Right forelimb (tissue), 1 donor: ENCODE results near the gene TBC1D4.
A peak's percentile ranks its signal among the peaks of the same experiment; 100 is the strongest.

ENCODE experiments used
- DNase-seq: peaks from one replicate; pipeline ENCODE4 v3.0.0-alpha.2; 2018

The TBC1D4 gene

DNA sequence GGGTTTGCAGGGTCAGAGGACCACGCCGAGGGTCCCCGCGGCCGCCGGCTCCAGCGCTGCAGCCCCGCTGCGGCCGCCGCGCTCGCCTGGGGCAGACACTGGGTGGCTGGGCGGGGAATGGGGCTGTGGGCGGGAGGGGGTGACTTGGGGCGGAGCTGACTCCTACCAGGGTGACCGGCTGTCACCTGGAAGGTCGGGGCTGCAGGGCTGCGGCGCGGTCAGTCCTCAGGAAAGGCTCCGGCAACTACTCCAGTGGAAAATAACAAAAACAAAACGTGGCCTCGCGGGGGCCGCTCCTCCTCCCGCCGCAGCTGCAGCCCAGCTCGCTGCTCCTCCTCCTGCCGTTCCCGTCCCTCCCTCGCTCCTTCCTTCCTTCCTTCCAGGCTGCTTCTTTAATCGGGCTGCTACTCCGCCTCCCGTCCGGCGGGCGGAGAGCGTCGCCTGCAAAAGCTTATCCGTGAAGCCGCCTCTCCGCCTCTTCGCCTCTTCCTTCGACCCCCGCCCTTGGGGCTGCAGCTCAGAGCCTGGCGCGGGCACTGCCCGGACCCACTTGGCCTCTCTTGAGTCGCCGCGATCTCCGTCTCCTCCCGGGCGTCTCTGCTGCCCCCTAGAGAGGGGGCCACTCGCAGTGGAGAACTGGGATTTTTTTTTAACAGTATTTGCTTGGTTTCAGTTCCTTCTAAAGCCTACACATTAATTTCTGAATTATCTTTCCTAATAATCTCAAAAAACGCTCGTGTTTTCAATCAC lies at the start of gene TBC1D4:
Gene TBC1D4 (minus strand): TSS at position 100 of the 750 bp plus-strand sequence. CDS start 402 bp downstream, outside the sequence.
- peak; percentile 89 for DNase-seq

- DNase-seq, result no peak
Measured at GRCh38 chr13:75530549-75530961, 48.6 kb upstream of the TBC1D4 start.

- DNase-seq, result no peak
Measured at GRCh38 chr13:75521956-75522355, 40.0 kb upstream of the TBC1D4 start.

GRCh38 chr13:75518439-75519088 lies 36.6 kb upstream of the TBC1D4 start:
- no peak for DNase-seq

DNA sequence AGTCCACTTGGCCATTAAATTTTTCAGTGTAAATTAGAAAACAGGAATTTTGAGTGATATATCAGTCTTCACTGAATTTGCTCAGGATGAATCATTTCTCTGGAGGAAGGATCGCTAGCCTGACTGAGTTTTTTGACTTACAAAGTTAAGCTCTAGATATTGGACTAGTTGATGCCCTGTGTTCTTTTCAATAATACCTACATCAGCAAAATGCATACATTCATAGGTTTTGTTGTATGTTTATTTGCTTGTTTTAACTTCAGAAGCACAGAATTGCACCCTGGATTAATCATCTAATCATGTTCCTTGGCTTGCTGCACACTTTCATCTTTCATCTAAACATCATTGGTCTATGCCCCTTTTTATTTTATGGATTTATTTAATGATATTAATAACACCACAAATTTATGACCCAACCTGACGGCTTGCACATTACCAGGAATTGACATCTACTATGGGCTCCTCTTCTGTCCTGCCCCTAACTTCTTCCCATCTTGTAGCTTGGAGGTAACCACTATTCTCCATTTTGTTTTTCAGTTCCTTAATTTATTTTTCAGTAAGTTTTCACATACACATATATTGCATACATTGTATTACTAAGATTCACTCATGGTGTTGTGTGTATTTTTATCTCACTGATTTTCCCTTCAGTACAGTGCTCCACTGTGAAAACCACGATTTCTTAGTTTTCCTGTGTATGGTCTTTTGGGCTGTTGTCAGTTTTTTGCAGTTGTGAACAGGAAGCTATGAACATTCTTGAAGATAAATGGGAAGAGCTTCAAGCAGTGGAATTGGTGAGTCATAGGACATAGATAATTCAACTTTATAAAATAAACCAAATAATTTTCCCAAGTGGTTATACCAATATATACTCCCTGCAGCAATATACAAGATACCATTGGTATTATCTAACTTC lies 32.4 kb upstream of the TBC1D4 start:
- DNase-seq, result no peak

GRCh38 chr13:75513271-75513670 lies 31.3 kb upstream of the TBC1D4 start:
- no peak for DNase-seq

DNA sequence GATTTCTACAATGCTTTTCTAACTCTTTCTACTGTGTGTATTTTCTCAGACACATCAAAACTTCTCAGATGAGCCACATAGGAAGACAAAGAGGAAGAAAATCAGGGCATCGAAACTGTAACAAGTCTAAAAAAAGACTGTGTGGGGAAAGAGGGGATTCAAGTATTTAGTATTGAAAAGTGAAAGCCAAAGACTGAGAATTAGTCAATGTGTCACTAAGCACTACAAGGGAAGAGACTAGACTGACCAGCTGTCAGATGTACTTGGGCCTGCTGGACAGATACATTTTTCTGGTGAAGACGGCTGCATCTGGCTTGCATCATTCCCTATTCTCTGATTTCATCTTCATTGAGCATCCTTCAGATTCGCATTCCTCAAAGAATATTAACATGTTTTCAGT lies 30.3 kb upstream of the TBC1D4 start:
- DNase-seq, result no peak

DNA sequence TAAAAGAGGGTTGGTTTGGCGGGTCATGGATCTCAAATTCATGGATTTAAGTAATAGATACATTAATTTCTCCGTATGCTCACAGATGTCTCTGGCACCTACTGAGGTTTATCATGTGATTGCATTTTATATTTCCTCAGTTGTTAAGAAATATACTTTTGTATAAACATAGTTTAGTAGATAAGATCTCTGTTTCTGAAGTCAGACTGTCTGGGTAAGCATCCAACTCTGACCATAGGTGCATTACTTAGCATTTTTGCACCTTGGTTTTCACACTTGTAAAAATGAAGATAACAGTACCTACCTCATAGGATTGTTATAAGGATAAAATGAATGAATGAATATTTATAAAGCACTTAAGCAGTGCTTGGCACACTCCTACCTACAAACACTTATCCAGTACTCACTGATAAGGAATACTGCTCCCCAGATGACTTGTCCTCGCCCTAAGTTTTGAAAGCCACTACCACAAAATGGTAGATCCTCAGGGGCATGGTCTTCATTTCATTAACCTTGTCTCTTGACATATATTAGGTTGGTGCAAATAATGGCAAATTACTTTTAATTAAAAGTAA lies 29.2 kb upstream of the TBC1D4 start:
- DNase-seq, result no peak

DNA sequence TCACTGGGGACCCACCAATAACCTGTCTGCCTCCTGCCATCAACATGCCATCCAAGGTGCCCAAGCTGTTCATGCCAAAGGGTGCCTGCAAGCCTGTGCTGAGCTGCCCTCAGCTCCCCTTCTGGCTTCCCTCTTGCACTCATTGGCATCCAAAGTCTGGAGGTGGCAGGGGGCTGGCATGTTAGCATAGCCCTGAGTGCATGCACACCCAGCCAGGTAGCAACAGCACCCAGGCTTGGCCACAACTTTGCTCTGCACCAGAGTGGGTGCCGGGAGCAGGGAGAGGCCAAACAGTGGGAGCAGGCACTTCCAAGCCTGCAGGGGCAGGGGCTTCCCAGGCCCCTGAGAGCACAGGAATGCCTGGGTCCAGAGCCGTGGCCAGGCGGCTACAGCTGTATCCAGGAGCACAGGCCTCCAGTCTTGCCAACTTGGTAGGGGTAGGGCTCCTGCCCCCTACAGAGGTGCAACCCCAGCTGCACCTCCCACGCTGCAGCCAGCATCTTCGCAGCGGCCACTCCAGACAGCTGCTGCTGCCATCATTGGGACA lies 26.1 kb upstream of the TBC1D4 start:
- DNase-seq, result no peak

DNA sequence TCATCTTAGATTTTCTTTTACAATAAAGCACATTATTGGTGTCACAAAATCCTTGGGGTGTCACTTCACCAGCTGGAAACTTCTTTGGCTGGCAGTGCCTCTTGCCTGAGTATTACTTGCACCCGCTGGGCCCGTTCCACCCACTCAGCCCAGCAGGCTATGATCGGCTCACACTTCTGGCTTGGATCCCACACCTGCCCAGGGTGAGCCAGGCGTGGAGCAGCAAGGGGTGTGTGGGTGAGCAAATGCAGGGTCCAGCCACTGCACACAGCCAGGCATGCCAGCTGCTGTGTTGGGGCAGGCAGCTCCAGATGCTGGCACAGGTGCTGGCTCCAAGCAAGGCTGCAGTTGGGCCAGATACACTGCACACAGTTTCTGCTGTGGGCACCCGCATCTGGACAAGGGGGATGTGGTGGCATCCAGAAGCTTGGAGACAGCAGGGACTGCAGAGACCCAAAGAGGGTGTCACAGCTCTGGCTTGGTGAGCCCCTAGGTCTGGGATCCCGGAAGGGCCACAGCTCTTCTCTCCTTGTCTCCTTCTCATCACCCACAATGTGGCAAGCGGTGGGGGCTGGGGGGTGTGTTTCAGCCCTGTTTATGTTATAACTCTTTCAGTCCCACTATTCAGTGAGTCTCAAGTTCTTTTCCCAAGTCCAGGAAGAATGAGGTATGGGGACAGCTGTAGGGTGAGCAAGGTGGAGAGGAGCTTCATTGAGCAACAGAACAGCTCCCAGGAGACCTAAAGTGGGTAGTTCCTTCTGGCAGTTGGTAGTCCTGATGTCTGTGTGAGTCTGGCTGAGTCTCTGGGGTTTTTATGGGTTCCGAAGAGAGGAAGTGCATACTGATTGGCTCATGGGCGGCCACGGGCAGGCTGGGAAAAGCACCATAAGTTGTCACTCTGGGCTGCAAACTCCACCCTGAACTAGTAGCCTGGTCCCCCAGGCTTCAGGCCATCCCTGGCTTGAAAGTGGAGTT lies 25.3 kb upstream of the TBC1D4 start:
- no peak for DNase-seq

GRCh38 chr13:75506018-75506417 lies 24.0 kb upstream of the TBC1D4 start:
- no peak for DNase-seq

DNA sequence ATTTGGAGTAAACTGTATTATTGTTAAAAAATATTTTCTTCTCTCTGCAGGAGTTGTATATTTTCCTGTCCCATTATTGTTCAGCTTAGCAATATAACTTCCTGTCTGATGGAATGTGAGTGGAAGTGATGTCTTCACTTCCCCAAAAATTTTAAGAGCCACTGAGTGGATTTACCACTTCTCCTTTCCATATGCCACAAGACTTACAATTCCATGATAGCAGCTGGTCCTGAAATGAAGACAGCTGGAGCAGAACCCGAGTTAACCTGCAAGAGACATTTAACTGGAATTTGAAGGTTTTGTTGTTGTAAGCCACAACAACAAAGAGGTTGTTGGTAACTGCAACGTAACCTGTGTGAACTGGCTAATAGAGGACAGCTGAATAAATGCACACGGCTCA lies 23.4 kb upstream of the TBC1D4 start:
- no peak for DNase-seq

DNA sequence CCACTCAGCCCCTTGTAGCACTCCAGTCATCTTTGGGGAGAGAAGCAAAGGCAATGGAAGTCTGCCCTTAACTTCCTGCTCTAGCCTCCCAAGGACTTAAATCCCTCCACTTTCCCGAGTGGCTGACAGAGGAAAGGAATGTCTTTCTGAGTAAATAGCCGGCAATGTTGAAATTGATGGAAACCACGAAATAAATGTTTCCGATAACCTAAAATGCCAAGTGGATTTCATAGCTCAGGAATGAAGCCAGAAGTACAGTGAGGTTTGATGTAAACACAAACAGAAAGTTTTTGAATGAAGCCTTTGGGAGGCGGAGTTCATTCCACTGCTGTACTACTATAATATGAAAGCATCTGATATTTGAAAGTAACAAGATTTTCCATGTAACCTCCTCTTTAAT lies 14.0 kb upstream of the TBC1D4 start:
- no peak for DNase-seq

- DNase-seq, result no peak
Measured at GRCh38 chr13:75494491-75494890, 12.5 kb upstream of the TBC1D4 start.

- DNase-seq, result no peak
Measured at GRCh38 chr13:75493156-75493555, 11.2 kb upstream of the TBC1D4 start.

GRCh38 chr13:75492389-75492788 lies 10.4 kb upstream of the TBC1D4 start:
- no peak for DNase-seq

DNA sequence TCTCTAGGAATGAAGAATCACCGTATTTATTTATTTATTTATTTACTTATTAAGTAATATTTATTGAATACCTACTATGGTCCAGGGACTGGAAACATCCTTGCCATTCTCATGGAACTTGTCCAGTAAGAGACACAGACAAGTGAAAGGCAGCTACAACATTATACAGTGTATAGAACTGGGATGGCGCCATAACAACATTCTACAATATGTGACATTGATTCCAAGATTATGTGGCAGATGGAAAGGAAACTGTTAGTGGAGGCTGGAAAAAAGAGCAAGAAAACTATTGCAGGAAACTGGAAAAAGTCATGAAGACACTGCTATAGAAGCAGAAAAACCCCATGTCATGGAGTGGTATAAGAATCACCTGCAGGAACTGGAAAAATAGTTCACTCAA lies 9.4 kb upstream of the TBC1D4 start:
- no peak for DNase-seq

GRCh38 chr13:75489502-75490263 lies 7.7 kb upstream of the TBC1D4 start:
- no peak for DNase-seq

DNA sequence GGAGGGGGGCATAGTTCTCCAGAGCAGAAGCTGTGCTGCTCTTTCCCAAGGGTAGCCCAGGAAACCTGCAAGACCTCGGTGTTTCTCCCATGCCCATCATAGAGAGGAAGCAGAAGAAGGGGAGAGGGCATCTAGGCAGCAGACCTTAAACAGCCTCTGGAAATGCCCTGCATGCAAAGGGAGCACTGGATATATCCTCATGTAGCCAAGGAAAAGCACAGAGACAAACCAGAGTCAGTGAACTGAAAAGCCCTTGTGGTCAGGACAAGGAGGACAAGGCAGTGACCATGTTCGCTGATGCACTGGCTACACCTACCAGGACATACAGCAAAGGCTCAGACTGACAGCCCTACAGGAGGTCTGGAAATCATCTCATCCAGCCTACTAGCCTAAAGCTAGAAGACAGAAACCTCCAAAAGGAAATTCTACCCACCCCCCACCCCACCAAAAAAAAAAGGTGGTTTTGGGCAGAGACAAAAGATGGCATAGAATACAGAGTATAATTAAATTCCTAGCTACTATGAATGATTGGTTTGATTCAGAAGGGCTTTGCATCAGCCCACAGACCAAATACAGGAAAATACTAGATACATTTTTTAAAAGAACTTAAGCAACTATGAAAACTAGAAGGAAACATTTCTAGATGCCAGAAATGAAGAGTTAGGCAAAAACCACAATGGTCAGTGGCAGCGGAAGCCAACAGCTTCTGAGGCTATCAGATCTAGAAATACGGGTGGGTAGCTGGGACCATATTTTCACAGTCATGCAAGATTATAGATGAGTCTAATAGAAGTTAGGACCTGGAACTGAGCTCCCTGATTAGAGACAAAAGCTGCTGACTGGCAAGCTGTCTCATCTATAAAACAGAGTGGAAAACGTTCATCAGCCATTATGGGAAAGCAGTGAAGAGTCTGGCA lies 4.4 kb upstream of the TBC1D4 start:
- DNase-seq, result no peak
